NK-92 treated with Interleukin-12 subunit alpha and Interleukin-12 subunit beta, amount 100 ng/mL, for 24 hours (cell line): ENCODE results near the gene ALG14.
"Not testable (repeated sequence)": the region's sequence is repeated elsewhere in the genome, so short reads cannot be mapped to it uniquely, and the experiment has no call there.

ENCODE experiments used
- DNase-seq: peaks from one replicate; lab custom pipeline; 2025; lab: John Stamatoyannopoulos, UW

ALG14 gene

DNA sequence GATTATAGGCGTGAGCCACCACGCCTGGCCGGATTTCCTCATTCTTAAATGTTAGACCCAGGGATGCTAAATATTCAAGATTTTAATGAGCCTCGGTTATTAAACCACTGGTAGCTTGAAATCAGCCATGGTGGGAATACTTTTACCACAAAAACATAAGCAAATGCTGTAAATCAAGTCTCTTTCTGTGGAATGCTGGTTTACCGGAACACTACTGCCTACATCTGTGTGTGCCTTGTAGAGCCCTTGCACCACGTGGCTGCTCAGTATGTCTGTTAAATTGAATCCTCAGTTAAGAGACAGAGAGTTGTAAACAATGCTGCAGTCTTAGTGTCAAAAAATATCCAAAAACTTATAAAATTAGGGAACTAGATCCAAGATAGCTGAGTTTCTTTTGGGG is 119.0 kb downstream of the ALG14 start:
- DNase-seq = no peak

DNA sequence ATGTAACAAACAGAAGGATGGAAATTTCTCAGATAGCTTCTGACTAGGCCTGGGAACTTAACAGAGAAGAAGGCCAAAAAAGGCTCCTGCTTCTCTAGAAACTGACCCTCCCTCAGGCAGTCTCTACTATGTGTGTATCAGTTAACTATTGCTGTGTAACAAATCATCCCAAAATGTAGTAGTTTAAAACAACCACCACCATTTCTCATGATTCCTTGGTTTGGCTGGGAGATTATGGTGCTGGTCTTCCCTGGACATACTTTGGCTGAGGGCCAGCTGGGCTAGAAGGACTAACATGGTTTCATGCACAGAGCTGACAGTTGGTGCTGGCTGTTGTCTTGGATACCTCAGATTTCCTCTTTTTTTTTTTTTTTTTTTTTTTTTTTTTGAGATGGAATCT is 119.6 kb downstream of the ALG14 start:
- no peak for DNase-seq

DNA sequence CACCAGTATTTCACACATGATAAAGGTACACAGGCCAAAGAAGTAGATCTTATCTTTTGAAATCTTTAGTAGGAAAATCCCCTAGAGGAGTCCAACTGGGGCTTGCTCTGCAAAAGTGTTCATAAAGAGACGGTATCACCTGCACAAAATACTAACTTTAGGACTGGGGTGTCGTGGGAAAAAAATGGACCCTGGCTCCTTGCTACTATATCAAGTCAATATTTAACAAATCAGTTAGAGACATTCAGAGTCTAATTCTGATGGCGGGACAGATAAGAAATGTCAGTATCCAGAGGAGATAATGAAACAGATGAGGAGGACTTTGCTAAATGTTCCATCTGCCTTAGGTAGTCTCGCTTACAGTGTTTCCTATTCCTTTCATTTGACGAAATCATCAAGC is 120.2 kb downstream of the ALG14 start:
- no peak for DNase-seq

DNA sequence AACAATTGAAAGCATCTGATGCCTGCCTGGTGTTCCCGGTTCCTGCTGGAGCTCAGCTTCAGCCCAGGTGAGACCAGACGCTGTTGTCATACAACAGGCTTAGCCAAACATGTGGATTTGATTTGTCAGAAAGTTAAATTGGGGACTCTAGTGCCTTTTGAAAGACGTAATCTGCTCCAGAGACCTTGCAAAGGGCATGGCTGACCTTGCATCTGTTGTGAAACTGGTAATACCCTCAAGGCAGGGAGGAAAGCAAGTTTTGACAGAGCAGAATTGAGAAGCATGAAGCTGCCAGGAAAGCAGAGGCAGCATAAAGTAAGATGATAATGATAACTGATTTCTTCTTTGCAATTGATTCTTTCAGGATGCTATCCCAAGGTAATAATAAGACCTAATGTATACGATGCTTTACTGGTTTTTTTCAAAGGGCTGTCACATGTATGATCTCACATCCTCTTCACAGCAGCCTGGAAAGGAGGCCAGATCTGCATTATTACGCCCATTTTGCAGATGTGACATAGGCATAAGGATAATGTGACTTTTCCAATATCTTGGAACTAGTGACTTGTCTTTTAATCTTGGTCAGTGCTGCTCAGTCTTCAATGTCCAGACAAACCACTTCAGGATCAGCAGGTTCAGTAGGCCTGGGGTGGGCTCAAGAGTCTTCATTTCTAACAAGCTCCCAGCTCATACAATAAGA is 121.1 kb downstream of the ALG14 start:
- DNase-seq = no peak

DNA sequence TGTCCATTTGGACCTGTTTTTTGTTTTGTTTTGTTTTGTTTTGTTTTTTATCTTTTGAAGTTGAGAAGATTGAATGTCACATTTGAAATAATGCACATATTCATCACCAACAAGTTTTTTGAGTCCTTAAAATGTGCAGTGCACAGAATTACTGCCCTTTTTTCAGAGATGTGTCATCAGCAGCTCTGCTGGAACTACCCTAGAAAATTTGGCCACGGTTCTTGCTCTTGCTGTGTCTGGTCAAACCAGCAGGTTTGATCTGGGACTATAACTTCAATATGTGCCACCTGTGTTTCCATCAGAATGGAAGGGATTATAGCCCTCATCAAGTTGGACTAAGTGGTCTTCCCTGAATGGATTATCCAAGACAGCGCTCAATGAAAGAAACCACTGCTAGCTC is 121.7 kb downstream of the ALG14 start:
- no peak for DNase-seq

DNA sequence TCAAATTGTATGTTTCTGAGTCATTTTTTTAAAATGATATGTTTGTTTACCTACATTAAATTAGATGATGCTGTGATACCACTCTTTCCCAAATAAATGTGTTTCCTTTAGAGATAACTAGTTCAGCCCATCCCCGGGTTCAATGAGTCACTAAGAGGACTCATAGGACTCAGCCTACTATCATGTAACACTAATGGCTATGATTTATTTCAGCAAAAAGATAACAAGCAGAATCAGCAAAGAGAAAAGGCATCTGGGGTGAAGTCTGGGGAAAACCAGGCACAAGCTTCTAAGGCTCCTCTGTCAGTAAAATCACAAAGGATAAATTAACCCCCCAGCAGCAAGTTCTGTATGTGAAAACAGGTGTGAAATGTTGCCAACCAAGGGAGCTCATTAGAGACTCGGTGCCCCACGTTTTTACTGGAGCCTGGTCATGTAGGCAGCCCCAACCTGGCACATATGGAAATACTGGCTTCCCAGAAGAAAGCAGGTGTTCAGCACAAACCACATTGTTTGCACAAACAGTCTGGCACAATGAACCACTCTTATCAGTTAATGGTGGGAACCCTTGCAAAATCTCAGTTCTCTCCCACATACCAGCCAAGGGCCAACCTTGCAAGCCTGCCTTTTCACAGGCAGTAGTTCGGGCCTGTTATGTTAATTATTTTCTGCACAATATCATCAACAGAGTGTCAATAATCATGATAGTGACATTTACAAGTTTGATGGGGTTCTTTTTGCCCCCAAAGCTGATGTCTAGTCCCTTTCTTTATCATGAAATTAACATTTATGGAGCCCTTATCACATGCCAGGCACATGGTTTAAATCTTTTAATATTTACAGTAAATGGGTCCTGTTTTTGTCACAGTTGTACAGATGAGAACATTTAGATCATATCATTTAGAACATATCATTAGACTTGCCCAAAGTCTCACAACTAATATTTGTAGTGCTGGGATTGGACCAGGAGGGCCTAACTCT is 122.8 kb downstream of the ALG14 start:
- DNase-seq = no peak

DNA sequence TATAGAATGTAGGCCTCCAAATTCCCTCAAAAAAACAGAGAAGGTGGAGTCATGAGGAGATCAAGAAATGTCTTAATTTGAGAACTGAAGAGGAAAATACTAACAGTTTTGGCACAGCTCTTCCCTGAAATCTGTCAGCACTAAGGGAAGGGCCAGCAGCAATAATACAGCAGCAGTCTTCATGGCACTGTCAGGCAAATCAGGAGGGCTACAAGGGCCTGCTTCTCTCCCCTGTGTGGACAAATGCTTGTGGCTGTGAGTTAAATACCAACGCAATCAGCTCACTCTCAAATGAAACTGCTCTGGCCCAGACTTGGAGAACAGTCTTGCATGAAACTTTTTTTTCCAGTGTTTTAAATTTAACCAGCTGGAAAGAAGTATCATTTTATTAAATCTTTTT is 125.3 kb downstream of the ALG14 start:
- DNase-seq = no peak

DNA sequence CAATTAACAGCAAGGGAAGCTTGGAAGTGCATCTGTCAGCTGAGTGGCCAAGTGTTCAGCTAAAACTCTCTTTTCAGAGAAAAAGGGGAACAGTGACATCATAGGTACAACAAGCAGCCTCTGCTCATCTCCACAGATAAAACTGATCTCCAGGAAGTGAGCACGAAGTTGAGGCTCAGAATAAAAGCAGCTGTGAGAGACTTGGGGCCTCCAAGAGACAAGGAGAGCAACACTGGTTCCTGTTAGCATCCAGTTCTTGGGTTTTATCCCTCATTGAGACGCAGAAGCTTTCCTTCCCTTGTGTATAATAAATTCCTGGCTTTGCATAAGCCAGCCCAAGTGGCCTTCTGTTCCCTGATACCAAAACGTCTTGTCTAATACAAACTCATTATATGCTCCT is 125.9 kb downstream of the ALG14 start:
- no peak for DNase-seq

DNA sequence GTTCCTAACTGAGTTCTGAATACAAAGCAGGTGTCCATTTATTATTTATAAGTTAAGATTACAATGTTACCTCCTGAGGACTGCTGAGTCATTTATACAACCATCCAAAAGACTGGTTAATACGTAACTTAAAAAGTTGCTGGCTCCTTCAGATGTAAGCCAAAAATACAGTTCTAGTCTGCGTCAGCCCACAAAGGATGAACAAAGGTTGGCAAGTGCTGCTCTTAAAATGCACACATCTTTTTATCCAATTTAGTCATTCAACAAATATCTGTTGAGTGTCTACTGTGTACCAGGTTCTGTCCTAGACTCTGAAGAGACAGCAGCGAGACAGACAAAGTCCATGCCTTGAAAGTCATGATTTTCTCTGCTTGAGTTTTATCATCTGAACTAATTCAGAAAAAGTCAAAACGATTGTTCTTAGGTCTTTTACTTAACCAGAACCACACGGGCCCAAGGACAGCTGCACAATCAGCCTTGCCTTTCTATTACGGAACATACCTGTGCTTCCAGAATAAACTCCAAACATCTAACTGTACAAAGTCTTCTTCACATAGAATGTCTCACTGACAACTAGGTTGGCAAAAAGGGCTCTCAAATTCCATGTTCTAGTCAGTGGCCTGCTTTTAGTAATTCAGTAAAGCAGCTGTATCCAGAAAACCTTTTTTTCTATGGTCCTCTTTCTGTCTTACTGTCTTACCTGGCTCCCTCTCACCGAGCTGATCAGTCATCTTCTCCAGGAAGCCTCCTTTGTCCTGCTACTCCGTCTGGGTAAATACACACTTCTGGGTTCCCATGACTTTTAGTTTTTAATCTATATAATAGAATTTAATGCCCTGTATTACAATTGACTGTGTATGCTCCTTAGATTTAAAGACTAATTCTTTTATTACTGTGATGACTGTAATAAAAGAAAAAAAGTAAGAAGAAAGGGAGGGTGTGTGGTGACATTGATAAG is 130.3 kb downstream of the ALG14 start:
- no peak for DNase-seq

DNA sequence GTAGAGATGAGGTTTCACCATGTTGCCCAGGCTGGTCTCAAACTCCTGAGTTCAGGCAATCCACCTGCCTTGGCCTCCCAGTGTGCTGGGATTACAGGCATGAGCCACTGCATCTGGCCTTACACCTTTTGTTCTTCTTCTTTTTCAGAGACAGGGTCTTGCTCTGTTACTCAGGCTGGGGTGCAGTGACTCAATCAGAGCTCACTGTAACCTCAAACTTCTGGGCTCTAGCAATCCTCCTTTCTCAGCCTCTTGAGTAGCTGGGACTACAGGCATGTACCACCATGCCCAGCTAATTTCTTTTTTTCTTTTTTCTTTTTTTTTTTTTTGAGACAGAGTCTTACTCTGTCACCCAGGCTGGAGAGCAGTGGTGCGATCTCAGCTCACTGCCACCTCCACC is 131.3 kb downstream of the ALG14 start:
- not testable (repeated sequence) for DNase-seq

DNA sequence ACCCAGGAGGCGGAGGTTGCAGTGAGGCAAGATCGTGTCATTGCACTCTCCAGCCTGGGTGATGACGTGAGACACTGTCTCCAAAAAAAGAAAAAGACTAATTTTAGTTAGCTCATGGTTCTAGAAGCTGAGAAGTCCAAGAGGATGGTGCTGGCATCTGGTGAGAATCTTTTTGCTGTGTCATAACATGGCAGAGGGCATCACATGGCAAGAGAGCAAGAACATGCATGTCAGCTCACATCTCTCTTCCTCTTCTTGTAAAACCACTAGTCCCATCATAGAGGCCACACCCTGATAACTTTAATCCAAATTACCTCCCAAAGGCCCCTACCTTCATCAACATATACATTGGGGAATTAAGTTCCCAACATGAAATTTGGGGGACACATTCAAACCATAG is 132.0 kb downstream of the ALG14 start:
- DNase-seq = no peak

DNA sequence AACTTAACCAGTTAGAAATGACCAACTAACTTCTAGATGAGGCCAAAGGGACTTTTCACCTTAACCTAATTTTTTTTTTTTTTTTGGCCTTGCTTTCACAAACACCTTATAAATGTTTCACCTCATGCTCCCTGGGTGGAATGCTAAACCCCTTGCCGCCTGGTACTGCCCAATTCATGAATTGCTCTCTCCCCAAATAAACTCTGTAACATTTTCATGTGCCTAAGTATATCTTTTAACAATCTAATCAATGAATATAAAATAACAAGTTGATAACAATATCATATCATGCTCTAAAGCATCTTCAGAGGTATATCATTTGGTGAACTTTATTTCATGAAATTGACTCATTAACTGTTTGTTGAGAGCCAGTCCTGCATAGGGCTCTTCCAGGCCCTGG is 134.9 kb downstream of the ALG14 start:
- DNase-seq = no peak

DNA sequence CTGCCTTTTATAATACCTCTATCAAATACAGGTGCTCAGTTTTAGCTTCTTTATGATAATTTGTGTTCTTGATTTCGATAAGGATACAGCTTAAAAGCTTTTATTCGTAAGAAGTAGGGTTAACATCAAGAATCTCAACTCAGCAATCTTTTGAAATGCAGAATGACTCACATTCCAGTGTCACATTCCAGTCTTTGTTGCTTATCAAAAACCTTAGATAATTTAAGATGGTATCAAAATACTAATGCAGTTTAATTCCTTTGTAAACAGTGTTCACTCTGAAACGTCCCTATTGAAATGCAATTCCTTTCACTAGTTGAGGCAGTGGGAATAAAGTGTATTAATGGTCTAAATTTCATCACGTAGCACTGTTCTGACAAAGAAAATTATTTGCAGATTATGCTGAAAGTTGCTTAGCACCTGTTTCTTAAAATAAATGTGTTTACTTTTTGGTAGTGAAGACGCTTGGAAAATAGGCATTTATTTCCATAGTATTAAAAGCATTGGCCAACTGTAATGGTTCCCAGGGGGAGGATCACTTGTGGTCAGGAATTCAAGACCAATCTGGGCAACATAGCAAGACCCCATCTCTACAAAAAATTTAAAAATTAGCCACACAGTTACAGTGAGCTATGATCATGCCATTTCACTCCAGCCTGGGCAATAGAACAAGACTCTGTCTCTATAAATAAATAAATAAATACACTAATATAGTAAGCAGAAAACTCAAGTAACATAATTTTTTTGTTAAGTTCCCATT is 135.7 kb downstream of the ALG14 start:
- DNase-seq = no peak

DNA sequence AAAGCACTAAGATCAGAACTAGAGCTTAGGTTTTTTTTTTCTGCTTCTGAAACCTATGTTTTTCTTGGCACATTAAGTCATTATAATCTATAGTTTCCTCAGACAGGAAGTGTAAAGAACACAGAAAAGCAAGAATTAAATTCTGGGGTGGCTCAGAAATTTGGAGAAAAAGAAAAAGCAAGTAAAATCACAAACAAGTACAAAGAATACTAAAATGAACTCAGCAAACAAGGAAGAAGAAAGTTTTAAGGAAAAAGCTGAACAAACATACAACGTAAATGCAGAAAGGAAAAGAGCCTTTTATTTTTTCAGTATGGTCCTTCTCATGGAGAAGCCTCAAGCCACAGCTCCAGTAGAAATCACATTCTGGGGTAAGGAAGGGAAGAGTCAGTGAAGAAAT is 137.3 kb downstream of the ALG14 start:
- DNase-seq = no peak

DNA sequence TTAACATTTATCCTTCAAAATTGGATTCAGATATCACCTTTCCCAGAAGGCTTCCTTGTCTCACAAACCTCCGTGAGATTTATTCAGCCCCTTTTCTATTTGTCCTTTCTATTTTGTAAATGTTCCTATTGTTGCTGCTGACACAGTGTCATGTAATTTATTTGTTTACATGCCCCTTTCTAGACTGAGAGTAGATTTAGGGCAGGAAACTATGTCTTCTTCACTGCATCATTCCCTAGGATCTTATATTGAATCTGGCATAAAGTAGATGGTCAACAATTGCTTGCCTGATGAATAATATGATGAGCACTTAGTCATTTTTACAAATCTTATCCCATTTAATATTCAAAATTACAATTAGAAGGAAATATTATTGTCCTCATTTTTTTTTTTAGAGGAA is 137.7 kb downstream of the ALG14 start:
- DNase-seq = no peak

DNA sequence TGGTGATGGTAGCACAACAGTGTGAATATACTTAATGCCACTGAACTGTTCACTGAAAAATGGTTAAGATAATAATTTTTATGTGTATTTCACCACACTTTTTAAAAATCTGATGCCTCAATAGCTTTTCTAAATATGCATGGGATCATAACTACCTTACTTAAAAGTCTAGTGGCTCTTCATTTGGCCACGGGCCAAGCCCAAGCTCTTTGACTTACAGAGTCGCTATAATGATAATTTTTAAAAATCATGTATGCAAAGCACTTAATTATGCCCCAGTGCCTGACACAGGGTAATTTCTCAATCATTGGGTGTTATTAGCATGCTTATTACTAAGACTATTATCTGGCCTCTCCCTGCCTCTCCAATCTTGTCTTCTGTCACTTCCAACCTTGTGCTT is 138.2 kb downstream of the ALG14 start:
- DNase-seq = no peak

DNA sequence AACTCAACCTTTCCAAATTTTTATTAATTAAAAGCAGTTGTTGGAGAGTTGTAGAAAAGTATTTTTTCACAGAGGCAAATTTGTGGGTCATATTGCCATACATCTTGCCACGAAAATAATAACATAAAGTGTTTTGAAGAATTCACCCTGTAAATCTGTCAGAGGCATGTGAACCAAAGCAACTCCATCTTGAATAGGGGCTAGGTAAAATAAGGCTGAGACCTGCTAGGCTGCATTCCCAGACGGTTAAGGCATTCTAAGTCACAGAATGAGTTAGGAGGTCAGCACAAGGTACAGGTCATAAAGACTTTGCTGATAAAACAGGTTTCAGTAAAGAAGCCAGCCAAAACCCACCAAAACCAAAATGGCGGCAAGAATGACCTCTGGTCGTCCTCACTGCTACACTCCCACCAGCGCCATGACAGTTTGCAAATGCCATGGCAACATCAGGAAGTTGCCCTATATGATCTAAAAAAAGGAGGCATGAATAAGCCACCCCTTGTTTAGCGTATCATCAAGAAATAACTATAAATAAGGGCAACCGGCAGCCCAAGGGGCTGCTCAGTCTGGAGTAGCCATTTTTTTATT is 141.4 kb downstream of the ALG14 start:
- no peak for DNase-seq

DNA sequence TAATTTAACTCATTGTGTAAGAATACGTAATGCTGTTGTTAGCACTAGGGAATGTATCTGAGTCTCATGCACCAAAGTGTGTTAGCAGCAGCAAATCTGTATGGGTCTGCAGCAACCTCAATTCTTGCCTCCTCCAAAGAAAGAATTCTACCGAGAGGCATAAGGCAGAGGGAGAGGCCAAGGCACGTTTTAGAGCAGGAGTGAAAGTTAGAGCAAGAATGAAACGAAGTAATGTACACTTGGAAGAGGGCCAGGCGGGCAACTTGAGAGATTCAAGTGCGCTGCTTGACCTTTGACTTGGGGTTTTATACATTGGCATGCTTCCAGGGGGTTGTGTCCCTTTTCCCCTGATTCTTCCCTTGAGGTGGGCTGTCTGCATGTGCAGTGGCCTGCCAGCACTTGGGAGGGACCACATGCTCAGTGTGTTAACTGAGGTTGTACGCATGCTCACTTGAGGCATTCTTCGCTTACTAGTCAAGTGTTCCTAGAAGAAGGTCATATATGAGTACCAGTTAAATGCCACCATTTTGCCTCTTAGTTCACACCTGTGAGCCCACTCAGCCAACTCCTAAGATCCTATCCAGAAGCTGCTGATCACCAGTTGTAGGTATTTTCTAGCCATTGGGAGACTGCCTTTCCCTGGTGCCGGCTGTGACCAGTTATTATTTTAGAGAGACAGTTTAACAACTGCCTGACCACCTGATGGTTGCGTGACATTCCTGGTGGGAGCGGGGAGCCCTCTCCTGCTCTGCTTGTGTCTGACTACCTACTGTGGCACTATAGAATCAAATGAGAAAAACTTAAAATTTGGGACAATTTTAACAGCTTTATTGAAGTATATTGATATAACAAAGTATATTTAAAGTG is 143.2 kb downstream of the ALG14 start:
- no peak for DNase-seq

DNA sequence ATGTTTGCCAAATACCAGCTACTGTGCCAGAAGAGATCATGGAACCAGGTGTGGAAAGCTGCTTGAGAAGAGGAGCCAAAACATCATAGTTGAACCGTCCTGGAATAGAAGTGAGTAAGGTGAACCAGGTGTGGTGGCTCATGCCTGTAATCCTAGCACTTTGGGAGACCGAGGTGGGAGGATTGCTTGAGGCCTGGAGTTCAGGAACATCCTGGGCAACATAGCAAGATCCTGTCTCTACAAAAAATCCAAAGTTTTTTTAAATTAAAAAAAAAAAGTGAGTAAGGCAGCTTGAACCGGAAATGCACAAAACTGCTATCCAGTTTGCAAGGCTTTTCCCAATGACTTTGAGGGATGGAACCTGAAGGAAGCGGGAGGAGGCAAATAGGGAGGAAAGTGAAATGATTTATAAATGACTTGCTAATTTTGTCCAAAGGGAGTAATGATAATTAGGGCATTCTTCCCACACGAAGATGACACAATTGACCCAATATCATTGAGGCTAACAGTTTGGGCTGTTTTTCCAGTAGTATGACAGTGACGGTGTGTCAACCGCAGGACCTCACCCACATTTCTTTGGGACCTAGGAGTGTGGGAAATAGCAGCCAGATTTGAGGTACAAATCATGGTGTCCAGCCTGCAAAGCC is 144.3 kb downstream of the ALG14 start:
- DNase-seq = no peak
